ENCODE results near the gene EPHX1. TPM values are rescaled to one million over a fixed set of nuclear protein-coding genes. Genes with fewer than 3 reads are reported as not detected.
A peak's percentile ranks its signal among the peaks of the same experiment; 100 is the strongest.
"Not testable (repeated sequence)": the region's sequence is repeated elsewhere in the genome, so short reads cannot be mapped to it uniquely, and the experiment has no call there.

Gene EPHX1
- 7.2 TPM for total RNA-seq

- peak; percentile 83 for DNase-seq
Measured at GRCh38 chr1:225809842-225810578, at the start of gene EPHX1. Gene EPHX1 (plus strand): TSS chr1:225810124. CDS start chr1:225828730, 18,606 bp downstream.

- no peak for DNase-seq
Measured at GRCh38 chr1:225760531-225760930, 49.4 kb upstream of the EPHX1 start.

GRCh38 chr1:225761395-225761794, 48.5 kb upstream of the EPHX1 start:
- DNase-seq, result not testable (repeated sequence)

- DNase-seq, result no peak
Measured at GRCh38 chr1:225762002-225762441, 47.9 kb upstream of the EPHX1 start.

GRCh38 chr1:225762444-225762843, 47.5 kb upstream of the EPHX1 start:
- no peak for DNase-seq

GRCh38 chr1:225763716-225764548, 46.0 kb upstream of the EPHX1 start:
- DNase-seq, result no peak

GRCh38 chr1:225765982-225766674, 43.8 kb upstream of the EPHX1 start:
- DNase-seq, result no peak

GRCh38 chr1:225766967-225767633, 42.8 kb upstream of the EPHX1 start:
- peak; percentile 33 for DNase-seq

GRCh38 chr1:225767634-225768540, 42.0 kb upstream of the EPHX1 start:
- no peak for DNase-seq

GRCh38 chr1:225768662-225769426, 41.1 kb upstream of the EPHX1 start:
- no peak for DNase-seq

- no peak for DNase-seq
Measured at GRCh38 chr1:225769687-225770086, 40.2 kb upstream of the EPHX1 start.

- DNase-seq, result no peak
Measured at GRCh38 chr1:225770561-225771248, 39.2 kb upstream of the EPHX1 start.

- DNase-seq, result no peak
Measured at GRCh38 chr1:225771661-225772322, 38.1 kb upstream of the EPHX1 start.

- peak; percentile 63 for DNase-seq
Measured at GRCh38 chr1:225772323-225772768, 37.6 kb upstream of the EPHX1 start.

GRCh38 chr1:225772848-225773247, 37.1 kb upstream of the EPHX1 start:
- DNase-seq, result no peak

- no peak for DNase-seq
Measured at GRCh38 chr1:225774281-225775147, 35.4 kb upstream of the EPHX1 start.

- no peak for DNase-seq
Measured at GRCh38 chr1:225776294-225776693, 33.6 kb upstream of the EPHX1 start.

GRCh38 chr1:225777058-225777582, 32.8 kb upstream of the EPHX1 start:
- no peak for DNase-seq
